A549 (cell line): ENCODE results near the gene HOXA7.

ENCODE experiments used
- CHD2 ChIP-seq: fragments of 150-350 bp; IDR thresholded peaks from 2 replicates; pipeline ENCODE4 v1.6.1; 2014; ENCODE audit warnings: low read length; ENCODE audit not compliant: partially characterized antibody
- POLR2A ChIP-seq: IDR thresholded peaks from 2 replicates; pipeline ENCODE4 v1.6.1; 2012; ENCODE audit warnings: mild to moderate bottlenecking, low read length
- TF ChIP-seq, protein P1 (sequence below): fragments of >200 bp; sonication (Bioruptor Twin); formaldehyde crosslinking; IDR thresholded peaks from 3 replicates; pipeline ENCODE4 v1.5.1; 2016

GRCh38 chr7:27110186-27111031 is 46.1 kb downstream of the HOXA7 start:
- TF ChIP-seq POLR2A: no peak
- no peak for TF ChIP-seq CHD2
- TF ChIP-seq, protein P1, sequence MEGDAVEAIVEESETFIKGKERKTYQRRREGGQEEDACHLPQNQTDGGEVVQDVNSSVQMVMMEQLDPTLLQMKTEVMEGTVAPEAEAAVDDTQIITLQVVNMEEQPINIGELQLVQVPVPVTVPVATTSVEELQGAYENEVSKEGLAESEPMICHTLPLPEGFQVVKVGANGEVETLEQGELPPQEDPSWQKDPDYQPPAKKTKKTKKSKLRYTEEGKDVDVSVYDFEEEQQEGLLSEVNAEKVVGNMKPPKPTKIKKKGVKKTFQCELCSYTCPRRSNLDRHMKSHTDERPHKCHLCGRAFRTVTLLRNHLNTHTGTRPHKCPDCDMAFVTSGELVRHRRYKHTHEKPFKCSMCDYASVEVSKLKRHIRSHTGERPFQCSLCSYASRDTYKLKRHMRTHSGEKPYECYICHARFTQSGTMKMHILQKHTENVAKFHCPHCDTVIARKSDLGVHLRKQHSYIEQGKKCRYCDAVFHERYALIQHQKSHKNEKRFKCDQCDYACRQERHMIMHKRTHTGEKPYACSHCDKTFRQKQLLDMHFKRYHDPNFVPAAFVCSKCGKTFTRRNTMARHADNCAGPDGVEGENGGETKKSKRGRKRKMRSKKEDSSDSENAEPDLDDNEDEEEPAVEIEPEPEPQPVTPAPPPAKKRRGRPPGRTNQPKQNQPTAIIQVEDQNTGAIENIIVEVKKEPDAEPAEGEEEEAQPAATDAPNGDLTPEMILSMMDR: no peak
